SHP77 (cell line): ENCODE results near the gene RRAGD.

Source experiments
- DNase-seq, 2 experiments: peaks; one replicate each; lab custom pipeline; 2025; lab: John Stamatoyannopoulos, UW

RRAGD gene

DNA sequence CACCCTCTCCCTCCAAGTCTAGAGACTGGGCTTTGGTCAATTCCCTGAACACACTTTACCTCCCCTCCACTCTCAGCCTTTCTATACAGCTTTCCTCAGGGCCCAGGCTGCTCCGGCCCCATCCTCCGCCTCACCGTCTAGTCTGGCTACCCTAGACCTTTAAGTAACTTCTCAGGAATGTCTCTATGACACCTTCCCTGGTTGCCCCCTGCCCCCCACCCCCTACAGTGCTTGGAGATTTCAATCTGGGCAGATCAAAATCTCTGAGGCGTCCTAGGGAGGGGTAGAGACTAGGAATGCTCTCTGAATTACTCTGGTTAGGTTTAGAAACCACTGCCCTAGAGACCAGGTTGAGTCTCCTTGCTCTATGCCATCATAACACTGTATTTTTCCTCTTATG, 65.6 kb downstream of the RRAGD start:
- no peak for DNase-seq

DNA sequence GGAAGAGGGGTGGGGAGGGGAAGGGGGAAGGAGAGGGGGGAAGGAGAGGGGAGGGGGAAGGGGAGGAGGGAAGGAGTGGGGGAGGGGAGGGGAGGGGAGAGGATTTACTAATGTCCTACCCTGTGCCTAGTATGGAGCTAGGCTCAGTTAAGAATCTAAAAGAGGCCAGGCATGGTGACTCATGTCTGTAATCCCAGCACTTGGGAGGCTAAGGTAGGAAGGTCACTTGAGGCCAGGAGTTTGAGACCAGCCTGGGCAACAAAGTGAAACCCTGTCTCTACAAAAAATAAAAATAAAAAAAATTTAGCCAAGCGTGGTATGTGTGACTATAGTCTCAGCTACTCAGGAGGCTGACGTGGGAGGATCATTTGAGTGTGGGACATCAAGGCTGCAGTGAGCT, 72.5 kb downstream of the RRAGD start:
- DNase-seq: no peak

DNA sequence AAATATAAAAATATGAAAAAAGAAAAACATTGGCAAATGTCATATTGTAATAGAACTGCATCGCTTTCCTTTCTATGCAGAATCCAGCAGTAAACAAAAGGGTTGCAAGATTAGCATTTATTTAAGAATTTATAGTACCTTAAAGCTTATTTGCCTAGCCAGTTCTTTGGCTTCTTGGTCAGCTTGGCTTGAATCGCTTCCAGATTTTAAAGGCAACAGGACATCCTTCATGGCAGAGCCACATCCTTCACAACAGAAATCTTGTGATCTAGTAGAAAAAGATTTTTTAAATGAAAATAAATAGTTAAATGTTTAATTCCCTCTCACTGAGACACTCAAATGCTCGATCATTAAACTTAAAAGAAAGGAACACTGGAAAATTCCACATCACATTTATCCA, 76.9 kb downstream of the RRAGD start:
- DNase-seq: no peak

DNA sequence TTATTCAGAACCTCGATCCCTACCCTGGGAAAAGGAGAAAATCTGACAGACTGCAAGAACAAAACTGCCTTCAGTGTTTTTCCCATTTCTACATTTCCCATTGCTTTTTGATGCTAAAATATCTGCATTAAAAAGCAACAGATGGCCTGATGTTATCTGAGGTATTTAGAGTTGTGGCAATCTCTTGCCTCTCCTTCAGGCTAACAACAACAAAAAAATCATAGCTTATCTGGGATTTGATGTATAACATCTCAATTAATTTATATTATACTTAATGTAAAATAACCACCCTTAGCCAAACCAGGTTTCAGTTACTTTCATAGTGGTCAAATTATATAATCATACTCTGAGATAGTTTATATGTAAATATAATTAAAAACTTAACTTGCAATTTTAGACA, 81.2 kb downstream of the RRAGD start:
- DNase-seq: no peak

DNA sequence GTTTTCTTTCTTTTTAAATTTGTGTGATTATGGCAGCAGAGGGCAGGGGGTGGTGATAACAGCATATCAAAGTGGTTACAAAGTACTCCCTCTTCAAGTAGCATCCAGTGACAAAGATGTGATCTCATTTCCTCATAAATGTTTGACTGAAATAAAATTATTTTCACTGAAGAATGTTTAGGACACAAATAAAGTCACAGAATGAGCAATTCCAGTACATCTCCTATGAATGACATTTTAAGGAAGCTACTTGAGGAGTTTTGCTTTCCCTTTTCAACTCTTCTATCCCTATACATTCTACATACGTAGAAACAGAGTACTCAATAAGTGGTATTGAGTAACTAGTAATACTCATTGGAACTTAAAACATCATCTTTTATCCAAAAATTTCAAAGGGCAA, 83.1 kb downstream of the RRAGD start:
- no peak for DNase-seq

DNA sequence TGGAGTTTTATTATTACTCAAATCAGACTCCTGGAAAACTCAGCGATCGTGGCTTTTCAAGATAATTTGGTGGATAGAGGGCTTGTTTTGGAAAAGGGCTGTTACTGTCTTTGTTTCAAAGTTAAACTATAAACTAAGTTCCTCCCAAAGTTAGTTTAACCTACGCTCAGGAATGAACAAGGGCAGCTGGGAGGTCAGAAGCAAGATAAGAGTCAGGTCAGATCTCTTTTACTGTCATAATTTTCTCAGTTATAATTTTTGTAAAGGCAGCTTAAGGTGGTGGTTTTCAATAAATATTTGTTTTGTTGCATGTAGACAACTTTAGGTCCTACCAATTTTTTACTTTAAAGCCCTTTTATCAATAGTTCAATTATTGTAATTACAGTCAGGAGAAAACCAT, 87.8 kb downstream of the RRAGD start:
- no peak for DNase-seq

DNA sequence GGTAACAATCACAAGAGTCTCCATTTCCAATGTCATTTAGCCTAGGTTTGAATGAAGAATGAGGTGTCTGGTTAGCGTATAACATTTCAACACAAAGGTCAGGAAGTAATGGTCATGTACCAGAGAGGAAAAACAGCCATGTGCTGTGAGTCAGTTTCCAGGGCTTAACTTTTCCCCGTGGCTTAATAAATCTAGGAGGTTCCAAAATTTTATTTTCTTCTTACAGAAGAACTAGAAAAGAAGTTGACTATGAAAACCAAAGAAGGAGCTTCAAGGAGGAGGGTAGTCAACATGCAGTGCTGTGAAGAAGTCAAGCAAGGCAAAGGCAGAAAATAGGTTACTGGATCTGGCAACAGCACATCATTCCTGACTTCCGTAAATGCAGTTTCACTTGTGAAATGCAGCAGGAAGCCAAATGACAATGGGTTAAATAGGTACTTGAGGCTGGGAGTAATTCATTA, 88.5 kb downstream of the RRAGD start:
- no peak for DNase-seq

DNA sequence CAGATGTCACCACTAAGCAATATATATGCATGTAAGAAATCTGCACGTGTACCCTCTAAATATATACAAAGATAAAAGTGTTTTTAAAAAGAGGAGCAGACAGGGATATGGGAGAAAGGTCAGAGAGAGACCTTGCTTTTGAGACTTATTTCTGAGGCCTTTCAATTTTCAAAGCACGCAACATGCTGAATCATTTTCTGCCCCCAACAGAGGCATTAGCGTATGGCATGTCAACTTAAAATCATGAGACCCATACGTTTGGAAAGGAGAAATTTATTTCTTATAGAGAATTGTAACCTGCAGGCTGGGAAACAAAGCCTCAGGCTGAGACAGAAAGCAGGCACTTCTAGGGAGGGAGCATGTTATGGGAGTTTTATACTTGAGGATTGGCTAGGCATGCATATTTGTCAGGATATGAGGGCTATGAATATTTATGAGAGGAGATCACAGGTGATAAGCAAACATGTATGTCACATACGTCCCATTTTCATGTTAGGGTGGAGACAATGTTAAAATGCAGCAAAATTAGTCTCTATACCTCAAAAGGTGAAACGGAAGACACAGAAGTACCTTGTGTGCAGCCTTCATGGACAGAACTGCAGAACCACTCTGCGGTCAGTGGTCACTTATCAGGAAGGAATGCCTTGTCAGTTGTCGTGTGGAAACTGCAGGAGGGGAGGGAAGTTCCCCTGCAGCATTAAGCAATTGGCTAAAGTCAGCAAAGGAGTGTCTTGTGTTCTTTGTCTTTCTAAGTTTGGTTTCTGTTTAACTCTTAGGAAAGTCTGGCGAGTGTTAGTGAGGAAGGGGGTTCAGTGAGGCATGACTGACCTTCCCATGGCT, 90.7 kb downstream of the RRAGD start:
- DNase-seq: no peak

DNA sequence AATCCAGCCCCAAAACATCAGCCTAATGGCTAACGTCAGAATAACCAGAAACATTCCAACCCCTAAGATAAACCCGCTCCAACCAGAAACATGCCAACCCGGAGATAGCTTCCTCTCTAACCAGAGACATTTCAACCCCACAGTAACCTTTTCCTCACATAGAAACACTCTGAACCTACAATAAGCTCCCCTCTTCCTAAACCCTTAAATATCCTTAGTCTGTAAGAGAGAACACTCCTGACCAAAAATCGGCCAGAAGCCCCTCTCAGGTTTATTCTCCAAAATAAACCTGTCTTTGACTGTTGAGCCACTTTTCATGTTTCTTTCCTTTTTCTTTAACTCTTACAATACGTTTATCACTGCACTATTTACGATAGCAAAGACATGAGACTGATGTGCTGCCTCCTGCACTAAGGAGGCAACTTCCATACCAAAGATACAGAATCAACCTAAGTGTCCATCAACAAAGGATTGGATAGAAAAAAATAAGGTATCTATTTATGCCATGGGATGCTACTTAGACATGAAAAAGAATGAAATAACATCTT, 92.0 kb downstream of the RRAGD start:
- DNase-seq: no peak

DNA sequence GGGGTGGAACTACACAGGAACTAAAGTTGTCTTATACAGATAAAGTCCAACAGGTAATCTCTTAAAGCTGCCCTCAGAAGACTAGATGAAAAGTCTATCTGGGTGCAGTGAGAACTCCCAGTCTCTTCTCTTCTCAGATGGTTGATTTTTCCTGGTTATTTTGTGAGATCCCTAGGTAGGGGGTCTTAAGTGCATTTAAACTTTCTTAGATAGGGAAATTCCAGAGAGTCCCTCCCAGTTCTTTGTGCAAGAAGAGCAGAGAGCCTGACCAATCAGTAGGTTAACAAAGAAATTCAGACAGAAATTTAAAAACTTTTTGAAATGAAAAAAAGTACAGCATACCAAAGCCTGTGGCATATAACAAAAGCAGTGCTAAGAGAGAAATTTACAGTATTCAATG, 95.0 kb downstream of the RRAGD start:
- no peak for DNase-seq

DNA sequence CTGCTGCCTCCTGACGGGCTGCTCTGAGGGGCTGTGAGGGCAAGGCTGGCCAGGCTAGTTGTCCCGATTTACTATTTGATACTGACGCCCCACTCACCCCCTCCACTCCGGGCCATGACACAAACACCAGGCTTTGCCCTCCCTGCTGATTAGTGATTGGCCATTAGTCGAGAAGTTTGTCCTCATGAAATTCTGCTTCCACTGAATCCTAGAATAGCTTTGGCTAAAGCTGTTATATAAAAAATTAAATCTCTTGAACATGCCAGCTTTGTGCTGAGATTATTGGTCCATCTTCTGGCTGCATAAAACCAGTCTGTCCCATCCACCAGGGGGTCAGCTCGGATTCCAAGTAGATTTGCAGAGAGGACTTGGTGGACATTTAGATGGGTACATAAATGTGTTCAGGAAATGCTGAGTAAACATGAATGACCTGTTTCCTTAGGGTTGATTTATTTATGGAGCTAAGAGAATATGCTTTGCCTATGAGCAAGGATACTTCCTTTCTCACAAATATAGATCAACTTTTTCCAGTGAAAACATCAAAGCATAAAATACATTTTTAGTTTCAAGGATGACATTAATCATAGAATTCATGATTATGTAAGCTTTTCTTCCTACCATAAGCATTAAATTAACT, 96.7 kb downstream of the RRAGD start, which contains the start of gene GABRR2:
Gene GABRR2 (minus strand): TSS at position 51 of the 637 bp plus-strand sequence. CDS start 134 bp downstream, outside the sequence.
- DNase-seq: no peak

DNA sequence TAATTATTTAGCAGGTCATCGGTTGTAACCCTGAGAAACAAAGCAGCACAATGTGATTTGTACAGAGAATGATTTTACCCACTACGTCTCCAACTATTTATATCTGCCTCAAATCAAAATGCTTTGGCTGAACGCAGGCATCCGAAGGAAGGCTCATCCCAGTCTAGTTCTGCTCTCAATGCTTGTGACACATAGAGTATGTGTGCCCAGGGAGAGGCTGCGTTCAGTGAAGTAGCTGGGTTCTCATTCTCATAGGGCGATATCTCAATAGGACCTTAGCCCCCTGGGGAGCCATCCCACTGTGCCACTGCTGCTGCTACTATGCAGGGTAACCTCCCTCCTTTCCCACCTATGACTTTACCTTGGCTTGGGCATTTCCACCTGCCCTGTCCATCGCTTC, 97.4 kb downstream of the RRAGD start:
- DNase-seq: no peak
